OCI-LY3 (cell line): ENCODE data around the gene KCNH5.

Experiments used
- H2AFZ ChIP-seq: fragments of 200-600, 300-600 bp; shearing (Covaris generic); 2 replicates; pipeline ENCODE4 v1.6.0; 2014; ENCODE audit warnings: antibody characterized with exemption, low read depth, low read length
- H3K27ac ChIP-seq: fragments of 200-600, 300-600 bp; sonication (generic); 2 replicates; pipeline ENCODE4 v1.5.1; 2014; ENCODE audit warnings: mild to moderate bottlenecking, low read length, moderate library complexity, mixed read lengths
- H3K27me3 ChIP-seq: fragments of 200-600, 300-600 bp; sonication (generic); 2 replicates; pipeline ENCODE4 v1.6.1; 2014; ENCODE audit warnings: low read depth, low read length, mixed read lengths
- H3K36me3 ChIP-seq: fragments of 200-600, 300-600 bp; sonication (generic); replicated peaks from 2 replicates; pipeline ENCODE3; 2014; ENCODE audit warnings: low read depth, low read length, mixed read lengths
- H3K4me1 ChIP-seq: fragments of 300-600, 200-600 bp; sonication (generic); 2 replicates; pipeline ENCODE4 v1.6.1; 2014; ENCODE audit warnings: low read length, mixed read lengths
- H3K4me2 ChIP-seq: fragments of 200-600, 300-600 bp; sonication (generic); 2 replicates; pipeline ENCODE4 v1.6.1; 2014; ENCODE audit warnings: low read length, mixed read lengths
- H3K4me3 ChIP-seq: fragments of 300-600, 200-600 bp; sonication (generic); 2 replicates; pipeline ENCODE4 v1.5.1; 2014; ENCODE audit warnings: antibody characterized with exemption, mild to moderate bottlenecking, low read length, moderate library complexity
- H3K79me2 ChIP-seq: fragments of 300-600, 200-600 bp; shearing (Covaris generic); 2 replicates; pipeline ENCODE4 v1.6.1; 2014; ENCODE audit warnings: mild to moderate bottlenecking, low read length, mixed read lengths
- H3K9ac ChIP-seq: fragments of 300-600, 200-600 bp; shearing (Covaris generic); 2 replicates; pipeline ENCODE4 v1.6.0; 2014; ENCODE audit warnings: mild to moderate bottlenecking, low read length, moderate library complexity
- H3K9me3 ChIP-seq: fragments of 200-600, 300-600 bp; shearing (Covaris generic); 2 replicates; pipeline ENCODE4 v1.6.1; 2014; ENCODE audit warnings: low read length, mixed read lengths; ENCODE audit not compliant: insufficient read depth
- H4K20me1 ChIP-seq: fragments of 200-600, 300-600 bp; sonication (generic); 2 replicates; pipeline ENCODE4 v1.6.1; 2016; ENCODE audit warnings: low read length, mixed read lengths; ENCODE audit not compliant: insufficient read depth
- CTCF ChIP-seq: fragments of 200-600, 300-600 bp; sonication (generic); IDR thresholded peaks from 2 replicates; pipeline ENCODE4 v1.5.1; 2014; ENCODE audit warnings: antibody characterized with exemption, low read length, low read depth
- EZH2phosphoT487 ChIP-seq: fragments of 200-600 bp; shearing (Covaris generic); IDR thresholded peaks from 2 replicates; pipeline ENCODE4 v1.6.1; 2018; ENCODE audit warnings: antibody characterized with exemption, mixed run types, low read depth

Gene KCNH5

GRCh38 chr14:63076488-63076887 lies 31.2 kb upstream of the KCNH5 start:
- Histone ChIP-seq H3K4me2 (no peak overlapping the region), H3K4me1 (peaks cover 3% of the 10 kb centered on the region; the same call in 1 of the 2 replicates), H3K9me3 (no peaks in the 10 kb centered on the region), H4K20me1 (no peaks in the 10 kb centered on the region), H3K9ac (no peak overlapping the region), H3K36me3 (no peaks in the 10 kb centered on the region), H3K27me3 (no peaks in the 10 kb centered on the region), H3K79me2 (no peaks in the 10 kb centered on the region), H3K27ac (no peak overlapping the region), H3K4me3 (no peak overlapping the region), H2AFZ (no peak overlapping the region)
- TF ChIP-seq CTCF (no peak), EZH2phosphoT487 (no peak)

- H2AFZ ChIP-seq = no peak overlapping the region
- H3K9ac ChIP-seq = no peak overlapping the region
- no peaks in the 10 kb centered on the region for H3K27me3 ChIP-seq
- no peaks in the 10 kb centered on the region for H3K79me2 ChIP-seq
- no peak overlapping the region for H3K4me3 ChIP-seq
- H3K36me3 ChIP-seq = no peaks in the 10 kb centered on the region
- H4K20me1 ChIP-seq = no peaks in the 10 kb centered on the region
- no peaks in the 10 kb centered on the region for H3K9me3 ChIP-seq
- H3K4me1 ChIP-seq = peaks cover 5% of the 10 kb centered on the region; the same call in 1 of the 2 replicates
- no peak overlapping the region for H3K4me2 ChIP-seq
- H3K27ac ChIP-seq = no peak overlapping the region
- TF ChIP-seq CTCF (no peak), EZH2phosphoT487 (no peak)
Observed at GRCh38 chr14:63055631-63056030, 10.4 kb upstream of the KCNH5 start.

- Histone ChIP-seq H3K36me3 (no peaks in the 10 kb centered on the region), H4K20me1 (no peaks in the 10 kb centered on the region), H3K9ac (no peak overlapping the region), H3K79me2 (no peaks in the 10 kb centered on the region), H3K4me3 (no peak overlapping the region), H3K27ac (no peak overlapping the region), H2AFZ (no peak overlapping the region), H3K4me1 (peaks cover 30% of the 10 kb centered on the region), H3K27me3 (no peaks in the 10 kb centered on the region), H3K4me2 (no peak overlapping the region), H3K9me3 (no peaks in the 10 kb centered on the region)
- TF ChIP-seq EZH2phosphoT487 (no peak), CTCF (no peak)
Observed at GRCh38 chr14:63051992-63052391, 6.7 kb upstream of the KCNH5 start.

GRCh38 chr14:63051301-63051700 lies 6.0 kb upstream of the KCNH5 start:
- no peaks in the 10 kb centered on the region for H4K20me1 ChIP-seq
- H3K4me3 ChIP-seq = no peak overlapping the region
- H3K4me1 ChIP-seq = peaks cover 34% of the 10 kb centered on the region
- no peak overlapping the region for H3K27ac ChIP-seq
- H3K27me3 ChIP-seq = no peaks in the 10 kb centered on the region
- no peak overlapping the region for H3K9ac ChIP-seq
- no peaks in the 10 kb centered on the region for H3K79me2 ChIP-seq
- no peaks in the 10 kb centered on the region for H3K9me3 ChIP-seq
- no peak overlapping the region for H3K4me2 ChIP-seq
- H3K36me3 ChIP-seq = no peaks in the 10 kb centered on the region
- no peak overlapping the region for H2AFZ ChIP-seq
- TF ChIP-seq EZH2phosphoT487 (no peak), CTCF (no peak)
